ENCODE measurements around the gene S100A3. TPM values are rescaled to one million over a fixed set of nuclear protein-coding genes. Genes with fewer than 3 reads are reported as not detected.
A peak's percentile ranks its signal among the peaks of the same experiment; 100 is the strongest.

S100A3 gene
- total and polyA plus RNA-seq, 2 of the 8 experiments (the other 6 are each of a cell fraction or from before 2014, with no cell fraction given), result 0.26 to 0.47 TPM

GRCh38 chr1:153509036-153509435 is 40.0 kb downstream of the S100A3 start:
- H3K79me2 ChIP-seq (ENCODE audit: control insufficient read depth in 1 of 2, insufficient read depth in 2 of 2, low read length in 2 of 2), result no peaks in the 10 kb centered on the region
- H3K18ac ChIP-seq (ENCODE audit: extremely low read depth, low read length), result no peak overlapping the region
- H3K56ac ChIP-seq (replicated peaks; ENCODE audit: insufficient read length, low read depth, low read length), result no peak overlapping the region
- peak overlapping the region; percentile 5; the same call in 1 of the 2 replicates for H2BK12ac ChIP-seq (ENCODE audit: low read depth, low read length)
- no peak overlapping the region for H3K4me3 ChIP-seq (ENCODE audit: extremely low read depth in 1 of 4, insufficient read depth in 2 of 4, low read depth in 3 of 4, low read length in 4 of 4)
- H2BK120ac ChIP-seq (replicated peaks; ENCODE audit: low read depth, low read length), result no peak overlapping the region
- WGBS, 2 experiments (ENCODE audit: extremely low coverage in 1 of 2, insufficient coverage in 1 of 2, insufficient read length in 1 of 2, insufficient replicate concordance in 2 of 2, low coverage in 1 of 2, low lambda C conversion rate in 2 of 2, missing lambda C conversion rate in 1 of 2), result 95% methylated on average over 3 of the region's 3 CpGs; no CpG with 5 or more reads in 1 of the 2 experiments
- ChIA-PET CTCF (ENCODE audit: partially characterized antibody) (interaction anchor here (0.7 to 5.3 kb wide), 26 partner anchors 8 to 160 kb away, joined by 3 to 86 read pairs (median 5); partner anchors contain the start of genes PGLYRP4, S100A1, S100A13 and S100A14), POLR2A (ENCODE audit: partially characterized antibody) (interaction anchor here (0.7 to 1.7 kb wide), 2 partner anchors 125 to 162 kb away, joined by 3 to 4 read pairs; partner anchors contain the start of genes CHTOP and ILF2)
- H3K27me3 ChIP-seq (replicated peaks in 1 of 4; ENCODE audit: control insufficient read depth in 3 of 4, extremely low read depth in 1 of 4, insufficient read depth in 3 of 4, low read length in 3 of 4), result no peaks in the 10 kb centered on the region; a peak in 2 of 7 replicates
- peak overlapping the region; percentile 17; the same call in 1 of the 2 replicates for H2AK5ac ChIP-seq (ENCODE audit: low read depth, low read length)
- H3K4me2 ChIP-seq (ENCODE audit: insufficient read depth in 1 of 2, low read depth in 2 of 2, low read length in 2 of 2), result no peak overlapping the region
- H2BK20ac ChIP-seq (ENCODE audit: low read length), result 0 out of 2 replicates have a peak overlapping the region, but pooled peaks have one; percentile 55
- DNase-seq (ENCODE audit: low read depth in 1 of 2, low spot score in 2 of 2) (no peak), FAIRE-seq (no peak)
- no peaks in the 10 kb centered on the region for H3K36me3 ChIP-seq (ENCODE audit: control insufficient read depth in 2 of 4, insufficient read depth in 4 of 4, low read length in 3 of 4)
- no peaks in the 10 kb centered on the region for H4K20me1 ChIP-seq (replicated peaks in 1 of 2; ENCODE audit: control insufficient read depth in 1 of 2, insufficient read depth in 2 of 2, low read length in 2 of 2)
- H4K8ac ChIP-seq (ENCODE audit: extremely low read depth, insufficient read depth, low read length), result no peak overlapping the region
- H2BK5ac ChIP-seq (ENCODE audit: low read depth, low read length), result no peak overlapping the region
- no peak overlapping the region for H4K91ac ChIP-seq (replicated peaks; ENCODE audit: insufficient read length, low read length)
- H3K4me1 ChIP-seq (replicated peaks in 1 of 4; ENCODE audit: control insufficient read depth in 3 of 4, insufficient read depth in 4 of 4, low read length in 3 of 4), result peaks cover 0 to 2% (median 0%) of the 10 kb centered on the region in 4 experiments; a peak in 3 of 7 replicates
- no peak overlapping the region; the same call in 1 of the 2 replicates for H2BK15ac ChIP-seq (ENCODE audit: low read length)
- no peaks in the 10 kb centered on the region for H3K9me3 ChIP-seq (ENCODE audit: insufficient read depth in 2 of 2, low read depth in 1 of 2, low read length in 1 of 2)
- H4K5ac ChIP-seq (ENCODE audit: insufficient read length, low read depth, low read length), result no peak overlapping the region
- no peak overlapping the region for H3K27ac ChIP-seq (ENCODE audit: low read depth, low read length)
- TF ChIP-seq BRCA1 (IDR thresholded peaks at IDR 0.05; ENCODE audit: low read depth, low read length) (no peak), CREB1 (IDR thresholded peaks at IDR 0.05) (no peak), JUND (IDR thresholded peaks at IDR 0.05; ENCODE audit: low read length) (no peak)
- no peak overlapping the region for H3K9ac ChIP-seq (replicated peaks in 1 of 4; ENCODE audit: extremely low read depth in 1 of 4, low read depth in 3 of 4, low read length in 3 of 4)
- no peak overlapping the region for H3K23ac ChIP-seq (ENCODE audit: insufficient read length)
- no peak overlapping the region for H3K4ac ChIP-seq (replicated peaks; ENCODE audit: insufficient read length, low read depth, low read length)
- no peaks in the 10 kb centered on the region for H3K79me1 ChIP-seq (ENCODE audit: low read depth, low read length)
- H2AFZ ChIP-seq (ENCODE audit: low read length), result no peak overlapping the region
- no peaks in the 10 kb centered on the region for H3K23me2 ChIP-seq (ENCODE audit: low read depth, low read length)
- H3K14ac ChIP-seq (ENCODE audit: insufficient read length), result no peak overlapping the region

Measured in H1 (cell line).